Keratinocyte (primary cell): ENCODE measurements around the gene MYCBPAP. TPM values are rescaled to one million over a fixed set of nuclear protein-coding genes. Genes with fewer than 3 reads are reported as not detected.

Experiments used
- DNase-seq: peaks from one replicate; pipeline ENCODE4 v3.0.0-alpha.2; 2011; ENCODE audit warnings: low read depth, missing footprints, low spot score
- FAIRE-seq: peaks from 2 replicates; lab custom pipeline; 2011; peaks lifted over from hg19 to GRCh38; lab: Jason Lieb, UNC
- H2AFZ ChIP-seq: 2 replicates; pipeline ENCODE4 v1.6.0; 2012; ENCODE audit warnings: low read length, control low read depth, inconsistent platforms; ENCODE audit not compliant: control insufficient read depth
- H3K27ac ChIP-seq: 2 replicates; pipeline ENCODE4 v1.5.1; 2011; ENCODE audit warnings: low read length; ENCODE audit not compliant: control insufficient read depth, insufficient read depth
- H3K27me3 ChIP-seq: 3 replicates; pipeline ENCODE4 v1.6.0; 2011; ENCODE audit warnings: low read length; ENCODE audit not compliant: control insufficient read depth, insufficient read depth; ENCODE audit errors: extremely low read depth
- H3K36me3 ChIP-seq, 2 experiments: 2 replicates in 1 of 2; 3 replicates in 1 of 2; pipeline ENCODE4 v1.5.1; 2011; ENCODE audit warnings: low read length in 2 of 2, mild to moderate bottlenecking in 1 of 2; ENCODE audit not compliant: control insufficient read depth in 2 of 2, insufficient read depth in 2 of 2; ENCODE audit errors: extremely low read depth in 1 of 2
- H3K4me1 ChIP-seq: 3 replicates; pipeline ENCODE4 v1.5.1; 2011; ENCODE audit warnings: low read length; ENCODE audit not compliant: control insufficient read depth, insufficient read depth; ENCODE audit errors: extremely low read depth
- H3K4me2 ChIP-seq: 3 replicates; pipeline ENCODE4 v1.6.0; 2011; ENCODE audit warnings: low read depth, low read length; ENCODE audit not compliant: control insufficient read depth, insufficient read depth; ENCODE audit errors: extremely low read depth
- H3K4me3 ChIP-seq, 3 experiments: fragments of 200-600 bp in 1 of 3; sonication (generic) in 1 of 3; 2 replicates in 2 of 3; 3 replicates in 1 of 3; pipeline ENCODE4 v1.5.1; 2011 to 2016; ENCODE audit warnings: low read length in 3 of 3, mild to moderate bottlenecking in 3 of 3, control low read depth in 2 of 3, inconsistent platforms in 1 of 3, low read depth in 1 of 3, mixed read lengths in 1 of 3, mixed run types in 1 of 3, moderate library complexity in 1 of 3; ENCODE audit not compliant: control insufficient read depth in 2 of 3, insufficient read depth in 2 of 3; ENCODE audit errors: extremely low read depth in 1 of 3
- H3K79me2 ChIP-seq: 2 replicates; pipeline ENCODE4 v1.6.0; 2012; ENCODE audit warnings: low read length; ENCODE audit not compliant: control insufficient read depth, insufficient read depth
- H3K9ac ChIP-seq: 3 replicates; pipeline ENCODE4 v1.6.0; 2011; ENCODE audit warnings: low read length; ENCODE audit not compliant: control insufficient read depth, insufficient read depth; ENCODE audit errors: extremely low read depth
- H3K9me1 ChIP-seq: 3 replicates; pipeline ENCODE4 v1.6.0; 2011; ENCODE audit warnings: low read length; ENCODE audit not compliant: control insufficient read depth, insufficient read depth; ENCODE audit errors: extremely low read depth
- H3K9me3 ChIP-seq: 2 replicates; pipeline ENCODE4 v1.5.1; 2012; ENCODE audit warnings: low read depth, low read length; ENCODE audit not compliant: control insufficient read depth
- H4K20me1 ChIP-seq: 3 replicates; pipeline ENCODE4 v1.6.0; 2011; ENCODE audit warnings: low read length; ENCODE audit not compliant: control insufficient read depth, insufficient read depth; ENCODE audit errors: extremely low read depth
- CTCF ChIP-seq, 3 experiments: IDR thresholded peaks in 1 of 3; conservative IDR thresholded peaks in 1 of 3; optimal IDR thresholded peaks in 1 of 3; 2 replicates in 2 of 3; 3 replicates in 1 of 3; pipeline versions ENCODE3 to v1.5.1; 2011; ENCODE audit warnings: low read length in 3 of 3, mild to moderate bottlenecking in 3 of 3, moderate library complexity in 2 of 3, control low read depth in 1 of 3, inconsistent platforms in 1 of 3; ENCODE audit not compliant: insufficient read depth in 2 of 3; ENCODE audit errors: extremely low read depth in 1 of 3
- EZH2 ChIP-seq: IDR thresholded peaks from one replicate; pipeline ENCODE4 v1.6.1; 2012; ENCODE audit warnings: inconsistent platforms, mild to moderate bottlenecking, low read length, moderate library complexity
- dilution Hi-C: fragments of 300-500 bp; cut with MboI; formaldehyde crosslinking; loops from one replicate; pipeline ENCODE4 v1.7.0; 2020; ENCODE audit warnings: low sequenced_read_pairs; ENCODE audit not compliant: extremely low pct_ligation_motif_present
- polyA plus RNA-seq, 5 experiments: library from polyadenylated mRNA; depleted of rRNA in 3 of 5; stranded (reverse) in 3 of 5; stranded (forward) in 1 of 5; unstranded in 1 of 5; fragments of >200 nt; gene quantifications; 1 replicate in 1 of 5; 2 replicates in 3 of 5; 3 replicates in 1 of 5; pipeline versions ENCODE4 v1.2.1 to v1.2.3, GENCODE V29; 2011 to 2012; ENCODE audit warnings: missing spikeins in 2 of 5, low read depth in 1 of 5, low replicate concordance in 1 of 5

Gene MYCBPAP
- polyA plus RNA-seq, 1 donor (not counting 4 experiments of a cell fraction or from before 2014, with no cell fraction given) = 9.5 TPM

- DNase-seq (no peak), FAIRE-seq (no peak)
- Histone ChIP-seq H3K36me3 (no peaks in the 10 kb centered on the region), H3K9ac (no peak overlapping the region), H3K4me2 (no peak overlapping the region), H2AFZ (no peak overlapping the region), H3K27me3 (no peaks in the 10 kb centered on the region), H3K9me1 (no peaks in the 10 kb centered on the region), H3K27ac (no peak overlapping the region), H3K4me1 (peaks cover 39% of the 10 kb centered on the region), H3K4me3 (no peak overlapping the region), H3K79me2 (no peaks in the 10 kb centered on the region), H4K20me1 (no peaks in the 10 kb centered on the region), H3K9me3 (no peaks in the 10 kb centered on the region)
- no peak for TF ChIP-seq CTCF (optimal IDR thresholded peaks at IDR 0.05 in 1 of 3, IDR thresholded peaks at IDR 0.05 in 1 of 3, conservative IDR thresholded peaks at IDR 0.05 in 1 of 3; ENCODE audit: extremely low read depth in 1 of 3, insufficient read depth in 2 of 3, low read length in 3 of 3)
- no peak for TF ChIP-seq EZH2
- dilution Hi-C loops = no loop called here
Observed at GRCh38 chr17:50524838-50525237, 16.6 kb downstream of the MYCBPAP start.

- Histone ChIP-seq H3K4me2 (no peak overlapping the region), H3K36me3 (no peaks in the 10 kb centered on the region)
Observed at GRCh38 chr17:50527155-50527762, 19.0 kb downstream of the MYCBPAP start.

More at GRCh38 chr17:50527155-50527762, 19.0 kb downstream of the MYCBPAP start:
- FAIRE-seq = no peak
- H3K9me3 ChIP-seq = no peaks in the 10 kb centered on the region
- H2AFZ ChIP-seq = no peak overlapping the region
- H3K4me1 ChIP-seq = peaks cover 26% of the 10 kb centered on the region
- no peaks in the 10 kb centered on the region for H4K20me1 ChIP-seq
- no peak overlapping the region for H3K27ac ChIP-seq
- TF ChIP-seq EZH2 (no peak), CTCF (optimal IDR thresholded peaks at IDR 0.05 in 1 of 3, IDR thresholded peaks at IDR 0.05 in 1 of 3, conservative IDR thresholded peaks at IDR 0.05 in 1 of 3; ENCODE audit: extremely low read depth in 1 of 3, insufficient read depth in 2 of 3, low read length in 3 of 3) (no peak)
- H3K4me3 ChIP-seq = no peak overlapping the region
- H3K9ac ChIP-seq = no peak overlapping the region
- DNase-seq = no peak
- H3K79me2 ChIP-seq = no peaks in the 10 kb centered on the region
- no peaks in the 10 kb centered on the region for H3K27me3 ChIP-seq
- dilution Hi-C loops = no loop called here
- no peaks in the 10 kb centered on the region for H3K9me1 ChIP-seq
